Non-pigmented ciliary epithelial cell (primary cell): Measurements from ENCODE around the gene IGF2R.
A peak's percentile ranks its signal among the peaks of the same experiment; 100 is the strongest.

Source experiments
- DNase-seq: peaks from one replicate; pipeline ENCODE4 v3.0.0-alpha.2; 2010; ENCODE audit warnings: low read depth

IGF2R gene

GRCh38 chr6:159976686-159977254 lies 7.9 kb downstream of the IGF2R start:
- DNase-seq: no peak

- no peak for DNase-seq
Observed at GRCh38 chr6:159977255-159977903, 8.5 kb downstream of the IGF2R start.

DNA sequence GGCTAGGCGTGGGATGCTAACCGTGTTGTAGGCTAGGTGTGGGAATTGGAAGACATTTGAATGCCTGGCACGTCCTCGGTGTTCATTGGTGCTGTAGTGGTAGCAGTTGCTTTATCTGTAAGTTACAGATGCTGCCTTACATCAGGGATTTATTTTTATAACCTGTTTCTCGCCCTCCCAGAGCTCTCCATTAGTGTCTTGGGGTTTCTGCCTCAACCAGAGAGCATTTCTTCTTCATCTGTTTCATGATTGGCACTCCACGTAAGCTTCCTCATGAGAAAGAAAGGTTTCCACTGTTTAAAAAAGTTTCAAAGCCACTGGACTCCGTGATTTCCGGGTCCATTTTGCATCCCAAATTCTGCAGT lies 9.0 kb downstream of the IGF2R start:
- DNase-seq: no peak

DNA sequence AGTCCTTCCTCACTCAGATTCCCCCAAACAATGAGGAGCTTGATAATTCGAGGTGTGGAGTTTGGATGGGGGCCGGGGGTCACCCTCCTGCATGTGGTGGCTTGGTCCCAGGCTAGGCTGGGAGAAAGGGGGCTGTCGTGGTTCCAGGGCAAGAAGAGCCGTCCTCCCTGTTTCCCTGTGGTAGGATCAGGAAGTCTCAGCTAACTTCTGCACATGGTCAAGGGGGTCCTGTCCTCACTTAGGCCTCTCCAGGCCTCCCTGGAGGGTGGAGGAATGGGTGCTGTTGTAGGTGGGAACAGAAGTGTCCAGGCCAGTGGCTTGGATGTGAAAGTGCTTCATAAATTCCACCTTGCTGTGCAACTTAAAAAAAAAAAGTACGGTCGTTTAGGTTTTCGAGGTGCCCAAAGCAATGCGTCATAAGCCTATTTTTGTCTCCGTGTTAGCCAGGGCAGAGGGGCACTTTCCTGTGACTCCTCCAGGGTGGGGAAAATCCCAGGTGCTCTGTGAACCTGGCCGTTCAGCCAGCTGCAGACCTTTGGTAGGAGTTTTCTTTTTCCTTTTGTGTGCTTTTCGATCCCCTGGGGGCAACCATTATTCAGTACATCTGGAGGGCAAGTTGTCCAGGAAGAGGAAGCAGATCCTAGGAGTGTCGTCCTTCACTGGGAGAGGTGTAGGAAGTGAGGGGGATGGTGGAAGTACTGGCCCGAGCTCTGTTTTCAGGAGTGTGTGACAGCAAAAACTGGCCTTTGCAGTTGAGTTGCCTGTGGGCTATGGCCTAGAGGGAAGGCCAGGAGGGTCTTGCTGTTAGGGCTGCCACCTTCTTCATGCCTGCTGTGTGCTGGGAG lies 9.6 kb downstream of the IGF2R start:
- no peak for DNase-seq

DNA sequence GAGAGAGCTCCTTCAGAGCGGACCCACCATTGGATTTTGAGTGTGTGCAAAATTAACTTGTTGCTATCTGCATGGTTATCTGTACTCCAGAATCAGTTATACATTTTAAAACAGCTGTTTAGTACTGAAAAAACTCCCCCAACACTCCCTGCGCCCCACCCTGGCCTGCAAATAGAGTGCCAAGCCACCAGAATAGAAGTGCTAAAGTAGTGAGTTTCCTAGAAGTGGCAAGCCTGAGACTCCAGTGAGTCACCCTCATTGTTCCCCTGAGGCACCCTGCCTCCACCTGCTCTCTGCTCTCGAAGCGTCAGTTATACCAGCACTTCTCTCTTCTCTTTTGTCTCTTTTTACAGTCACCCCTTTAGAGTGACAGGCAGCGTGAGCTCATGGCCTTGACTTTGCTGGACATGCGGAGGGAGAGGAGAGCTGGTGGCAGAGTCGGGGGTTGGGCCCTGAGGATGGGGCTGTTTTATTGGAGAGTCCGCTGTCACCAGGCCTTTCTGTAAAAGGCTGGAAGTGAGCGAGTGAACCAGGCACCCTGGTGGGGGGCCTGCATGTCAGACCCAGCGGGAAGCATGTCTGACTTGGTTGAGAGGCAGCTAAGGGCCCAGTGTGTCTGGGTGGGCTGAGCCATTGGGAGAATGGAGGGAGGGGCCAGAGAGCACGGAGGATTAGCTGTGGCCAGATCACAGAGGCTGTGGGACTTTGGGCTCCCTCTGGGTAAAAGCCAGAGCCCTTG lies 10.4 kb downstream of the IGF2R start:
- no peak for DNase-seq

GRCh38 chr6:159980474-159980873 lies 11.6 kb downstream of the IGF2R start:
- DNase-seq: no peak

DNA sequence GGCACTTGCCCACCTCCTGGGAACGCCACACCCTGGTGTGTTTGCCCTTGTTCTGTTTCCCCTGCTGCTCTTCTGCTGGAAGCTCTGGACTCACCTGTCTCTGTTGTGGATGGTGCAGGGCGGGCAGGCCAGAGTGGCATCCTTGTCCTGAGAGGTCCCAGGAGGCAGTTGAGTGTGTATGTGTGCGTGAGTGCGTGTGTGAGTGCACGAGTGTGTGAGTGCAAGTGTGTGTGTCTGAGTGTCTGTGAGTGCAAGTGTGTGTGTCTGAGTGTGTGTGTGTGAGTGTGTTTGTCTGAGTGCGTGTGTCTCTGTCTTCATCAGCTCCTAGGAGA lies 12.2 kb downstream of the IGF2R start:
- DNase-seq: no peak

DNA sequence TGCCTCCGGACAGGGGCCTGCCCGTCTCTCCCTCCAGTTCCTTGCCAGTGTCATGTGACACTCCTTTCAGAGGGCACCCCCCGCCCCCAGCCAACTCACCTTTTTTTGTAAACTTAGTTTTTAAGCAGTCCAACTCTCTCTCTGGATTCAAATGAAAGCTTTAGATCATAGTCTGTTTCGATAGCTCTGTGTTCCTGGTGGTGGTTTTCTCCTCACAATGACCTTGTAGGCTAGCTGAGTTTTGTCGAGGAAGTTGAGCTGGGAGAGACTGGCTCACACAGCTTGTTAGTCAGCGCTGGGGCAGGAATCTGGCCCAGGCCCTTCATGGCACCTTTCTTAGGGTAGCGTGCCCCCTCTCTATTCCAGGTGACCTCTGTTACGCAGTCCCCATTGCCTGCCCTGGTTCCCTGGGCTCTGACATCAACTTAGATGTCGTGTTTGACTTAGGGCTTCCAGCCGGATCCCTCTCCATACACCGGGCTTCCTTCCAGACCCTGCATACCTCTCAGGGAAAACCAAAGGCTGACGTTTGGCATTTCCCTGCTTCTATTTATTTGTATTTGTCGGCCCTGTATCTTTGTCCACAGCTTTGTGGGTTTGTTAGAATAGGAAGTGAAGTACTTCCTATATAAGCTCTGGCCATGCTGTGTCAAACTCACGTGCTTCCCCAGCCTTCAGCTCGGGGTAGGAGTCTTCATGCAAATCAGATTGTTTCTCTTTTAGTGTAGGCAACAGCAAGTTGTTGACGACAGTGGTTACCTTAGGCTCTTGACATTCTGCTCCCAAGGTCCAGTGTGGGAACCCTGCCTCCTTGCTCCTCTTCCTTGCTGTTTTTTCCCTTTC lies 12.7 kb downstream of the IGF2R start:
- no peak for DNase-seq

- DNase-seq: no peak
Observed at GRCh38 chr6:159982731-159983506, 14.0 kb downstream of the IGF2R start.

DNA sequence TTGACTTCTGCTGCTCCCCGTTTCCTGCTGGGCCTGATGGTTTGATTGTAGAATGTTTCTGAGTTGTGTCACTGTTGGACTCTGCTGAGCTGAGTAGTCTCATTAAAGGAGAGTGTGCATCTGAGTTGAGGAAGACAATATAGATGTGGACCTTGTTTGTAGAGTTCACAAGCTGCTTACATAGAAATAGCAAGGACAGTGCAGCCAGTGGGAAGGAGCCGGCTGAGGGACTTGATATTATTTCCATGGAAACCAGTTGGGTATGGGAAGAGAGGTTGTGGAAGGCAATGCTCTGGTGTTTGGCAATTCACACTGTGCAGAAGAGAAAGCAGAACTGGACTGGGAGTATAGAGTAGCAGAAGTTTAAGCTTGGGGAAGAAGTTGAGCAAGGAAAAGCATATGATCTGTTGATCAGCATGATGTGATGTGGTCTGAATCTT lies 14.8 kb downstream of the IGF2R start:
- DNase-seq: no peak

- peak; percentile 87 for DNase-seq
Observed at GRCh38 chr6:159984268-159984786, 15.4 kb downstream of the IGF2R start.

DNA sequence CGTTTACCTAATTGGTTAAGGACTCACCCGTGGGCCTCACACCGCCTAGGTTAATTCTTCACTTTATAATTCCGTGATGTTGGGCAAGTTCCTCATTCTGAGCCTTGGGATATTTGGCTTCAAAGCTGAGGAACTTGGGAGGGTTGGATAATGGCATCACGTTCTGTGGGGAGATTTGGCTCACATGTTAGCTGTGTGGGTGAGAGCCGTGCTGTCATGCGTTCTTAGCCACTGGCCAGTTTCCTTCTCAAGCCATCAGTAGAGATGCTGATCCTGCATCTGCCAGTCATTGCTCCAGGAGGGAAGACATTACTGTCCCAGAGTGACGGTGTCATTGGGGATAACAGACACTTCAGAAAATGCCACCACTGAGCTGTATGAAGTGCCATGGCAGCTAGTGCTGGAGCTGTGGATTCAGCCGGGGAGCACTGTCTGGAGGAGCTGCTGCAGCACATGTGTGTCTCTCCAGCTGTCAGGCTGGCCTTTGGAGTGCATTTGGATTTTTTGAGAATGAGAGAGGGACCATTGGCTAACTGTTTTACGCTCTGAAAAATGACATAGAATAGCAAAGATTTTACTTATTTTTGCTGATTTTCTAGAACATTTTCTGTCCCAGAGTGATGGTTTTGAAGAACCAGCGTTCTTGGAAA lies 16.5 kb downstream of the IGF2R start:
- no peak for DNase-seq

- no peak for DNase-seq
Observed at GRCh38 chr6:159988983-159989454, 20.1 kb downstream of the IGF2R start.

DNA sequence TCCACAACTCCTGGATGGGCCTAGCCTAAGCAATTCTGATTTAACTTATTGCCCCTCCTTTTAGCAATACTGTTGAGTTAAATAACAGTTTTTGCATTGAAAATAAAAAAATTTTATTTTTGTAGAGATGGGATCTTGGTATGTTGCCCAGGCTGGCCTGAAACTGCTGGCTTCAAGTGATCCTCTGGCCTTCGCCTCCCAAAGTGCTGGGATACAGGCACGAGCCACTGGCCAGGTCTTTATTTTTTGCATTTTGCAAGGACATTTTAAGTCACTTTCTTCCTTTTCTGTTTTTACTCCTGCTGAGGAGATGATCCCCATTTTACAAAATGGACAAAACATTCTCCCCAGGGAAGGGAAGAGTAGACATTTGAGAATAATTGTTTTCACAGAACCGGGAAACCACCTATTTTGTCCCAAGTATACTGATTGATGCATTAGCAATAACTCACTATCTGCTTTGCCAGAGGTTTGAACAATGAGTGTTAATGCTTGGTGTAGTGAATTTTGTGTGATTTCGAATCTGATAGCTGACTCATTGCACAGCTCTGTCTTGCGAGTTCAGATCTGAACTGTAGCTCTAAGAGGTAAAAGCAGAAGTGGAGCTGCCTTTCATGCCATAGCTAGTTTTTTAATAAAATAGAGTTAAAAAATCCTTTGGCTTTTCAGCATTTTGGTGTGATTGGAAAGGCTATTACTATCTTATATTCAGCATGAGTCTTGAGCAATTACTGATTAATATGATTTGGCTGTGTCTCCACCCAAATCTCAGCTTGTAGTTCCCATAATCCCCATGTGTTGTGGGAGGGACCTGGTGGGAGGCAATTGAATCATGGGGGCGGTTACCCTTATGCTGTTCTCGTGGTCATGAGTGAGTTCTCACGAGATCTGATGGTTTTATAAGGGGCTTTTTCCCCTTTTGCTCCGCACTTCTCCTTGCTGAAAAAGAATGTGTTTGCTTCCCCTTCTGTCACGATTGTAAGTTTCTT lies 20.9 kb downstream of the IGF2R start:
- no peak for DNase-seq

GRCh38 chr6:159992366-159992765 lies 23.5 kb downstream of the IGF2R start:
- DNase-seq: no peak

- DNase-seq: no peak
Observed at GRCh38 chr6:159995405-159995804, 26.5 kb downstream of the IGF2R start.

GRCh38 chr6:159996087-159996622 lies 27.3 kb downstream of the IGF2R start:
- no peak for DNase-seq
